HG03025 (cell line): ENCODE data around the gene STK32C.
"Not testable (repeated sequence)": the region's sequence is repeated elsewhere in the genome, so short reads cannot be mapped to it uniquely, and the experiment has no call there.

Source experiments
- ATAC-seq: cut with Tn5 transposase; IDR thresholded peaks from one replicate; pipeline ENCODE4 v1.9.1; 2021; ENCODE audit warnings: mild to moderate bottlenecking, moderate library complexity; ENCODE audit not compliant: unreplicated experiment, low FRiP score

The STK32C gene

GRCh38 chr10:132160834-132161622 lies 146.7 kb downstream of the STK32C start:
- ATAC-seq = not testable (repeated sequence)

- not testable (repeated sequence) for ATAC-seq
Measured at GRCh38 chr10:132160231-132160630, 147.5 kb downstream of the STK32C start.

GRCh38 chr10:132159302-132160230 lies 148.2 kb downstream of the STK32C start:
- not testable (repeated sequence) for ATAC-seq

- ATAC-seq = no peak
Measured at GRCh38 chr10:132158823-132159222, 148.9 kb downstream of the STK32C start.

- ATAC-seq = no peak
Measured at GRCh38 chr10:132158122-132158741, 149.5 kb downstream of the STK32C start.
